A673 (cell line): Measurements from ENCODE around the gene FBXO42.

ENCODE experiments used
- CTCF ChIP-seq: fragments of 300-800, 200-600 bp; sonication (generic); conservative IDR thresholded peaks from 2 replicates; pipeline ENCODE4 v1.5.1; 2017; ENCODE audit warnings: low read depth, mild to moderate bottlenecking, antibody characterized with exemption, low read length, moderate library complexity, mixed read lengths
- EZH2 ChIP-seq: fragments of 200-600 bp; sonication (generic); IDR thresholded peaks from 2 replicates; pipeline ENCODE4 v1.6.1; 2017; ENCODE audit warnings: borderline replicate concordance, low read depth, mild to moderate bottlenecking, mixed read lengths, antibody characterized with exemption, low read length; ENCODE audit not compliant: poor library complexity, severe bottlenecking

GRCh38 chr1:16307222-16307621 lies 45.1 kb downstream of the FBXO42 start:
- TF ChIP-seq CTCF = no peak
- no peak for TF ChIP-seq EZH2
